Measurements from ENCODE around the gene STARD3. TPM values are rescaled to one million over a fixed set of nuclear protein-coding genes. Genes with fewer than 3 reads are reported as not detected.

STARD3 gene
- total and polyA plus RNA-seq, 9 of the 15 experiments (the other 6 are each of a cell fraction or from before 2014, with no cell fraction given), result 0.63 to 87.0 (median 46.0) TPM

GRCh38 chr17:39671651-39672521 lies 34.9 kb downstream of the STARD3 start (continued):
- TF ChIP-seq ZNF740 (CRISPR knock-in tag; IDR thresholded peaks at IDR 0.05) (peak; percentile 92), ZNF740 (tag; IDR thresholded peaks at IDR 0.05) (peak in 1 of 2 experiments; percentile 73; a peak in 2 of 4 replicates)

GRCh38 chr17:39672522-39673334 lies 35.8 kb downstream of the STARD3 start:
- H3K27me3 ChIP-seq (ENCODE audit: control insufficient read depth in 2 of 2, insufficient read depth in 2 of 2, low read length in 2 of 2), result no peaks in the 10 kb centered on the region
- BruUV-seq (replicated peaks), result no TSS peak
- no peak overlapping the region for H3K27ac ChIP-seq (ENCODE audit: extremely low read depth, low read depth, low read length)
- H3K9me3 ChIP-seq (replicated peaks; ENCODE audit: control insufficient read depth, insufficient read depth, low read depth, low read length), result no peaks in the 10 kb centered on the region
- H2AFZ ChIP-seq (ENCODE audit: low read depth, low read length), result no peak overlapping the region
- H3K9me1 ChIP-seq (ENCODE audit: control insufficient read depth, insufficient read depth, low read length), result no peaks in the 10 kb centered on the region
- H3K9ac ChIP-seq (ENCODE audit: insufficient read depth in 1 of 2, low read depth in 2 of 2, low read length in 2 of 2), result peak overlapping the region in 1 of 2 experiments; percentile 57; a peak in 1 of 4 replicates
- FAIRE-seq, result no peak
- POLR2A ChIA-PET, result interaction anchor here (0.7 to 1.0 kb wide), 3 partner anchors 15 to 39 kb away, joined by 3 to 4 read pairs (median 4); partner anchors contain the start of gene PGAP3
- CTCF ChIA-PET (ENCODE audit: low intra/inter-chr PET ratio), result interaction anchor here (0.9 to 8.3 kb wide), 3 partner anchors 51 to 125 kb away, joined by 3 to 131 read pairs (median 4); no protein-coding TSS in a partner anchor
- intact Hi-C loops (cut with micrococcal nuclease) (loop anchor here (1.0 to 5.0 kb wide), 2 partner anchors 50 to 80 kb away; no protein-coding TSS in a partner anchor), in situ Hi-C loops (cut with MboI) (loop anchor here (5.0 kb wide), 1 partner anchor 50 kb away; no protein-coding TSS in a partner anchor)
- H4K20me1 ChIP-seq (replicated peaks; ENCODE audit: control insufficient read depth, insufficient read depth, low read length), result no peaks in the 10 kb centered on the region; the same call in 1 of the 2 replicates
- no peak for DNase-seq (ENCODE audit: extremely low read depth in 1 of 4, low spot score in 3 of 4)
- peaks cover 13% of the 10 kb centered on the region; the same call in 2 of the 3 replicates for H3K79me2 ChIP-seq (ENCODE audit: control insufficient read depth, insufficient read depth, low read length)
- WGBS (ENCODE audit: insufficient coverage, low coverage, missing lambda C conversion rate), result 66% methylated on average over 15 of the region's 15 CpGs
- no peak for ATAC-seq
- peaks cover 32 to 90% of the 10 kb centered on the region in 2 experiments; a peak in 4 of 5 replicates for H3K4me1 ChIP-seq (replicated peaks in 1 of 2; ENCODE audit: control insufficient read depth in 2 of 2, insufficient read depth in 2 of 2, low read length in 2 of 2)
- peaks cover 7% of the 10 kb centered on the region; the same call in 2 of the 3 replicates for H3K36me3 ChIP-seq (ENCODE audit: control insufficient read depth, insufficient read depth, low read length)
- no peak overlapping the region for H3K4me2 ChIP-seq (ENCODE audit: insufficient read depth, low read length)
- no peak overlapping the region for H3K4me3 ChIP-seq
- TF ChIP-seq GTF2B (IDR thresholded peaks at IDR 0.05; ENCODE audit: extremely low read depth, insufficient read length), result no peak
- TF ChIP-seq BRF2 (IDR thresholded peaks at IDR 0.05; ENCODE audit: borderline replicate concordance, insufficient read depth, insufficient read length), result no peak
- TF ChIP-seq ZNF785 (CRISPR knock-in tag; IDR thresholded peaks at IDR 0.05), result no peak
- 0 out of 2 replicates have a peak, but pooled peaks have one; percentile 19 for TF ChIP-seq MAX (CRISPR knock-in tag; IDR thresholded peaks at IDR 0.05)
- no peak for TF ChIP-seq NFXL1 (CRISPR knock-in tag; IDR thresholded peaks at IDR 0.05)
- TF ChIP-seq ZNF740 (CRISPR knock-in tag; IDR thresholded peaks at IDR 0.05), result 0 out of 2 replicates have a peak, but pooled peaks have one; percentile 1
- no peak for TF ChIP-seq ZNF740 (tag; IDR thresholded peaks at IDR 0.05)
- no peak for TF ChIP-seq FIP1L1 (IDR thresholded peaks at IDR 0.05; ENCODE audit: low read depth, low read length, poor library complexity, severe bottlenecking)
